Measurements from ENCODE around the gene CCDC92. TPM values are rescaled to one million over a fixed set of nuclear protein-coding genes. Genes with fewer than 3 reads are reported as not detected.
"Not testable (repeated sequence)": the region's sequence is repeated elsewhere in the genome, so short reads cannot be mapped to it uniquely, and the experiment has no call there.

The CCDC92 gene
- total RNA-seq, 1 experiment from 2014 or later, result 7.4 TPM

GRCh38 chr12:123948796-123949769 lies 23.5 kb downstream of the CCDC92 start:
- no peaks in the 10 kb centered on the region for H3K9me3 ChIP-seq
- H3K27me3 ChIP-seq, result no peaks in the 10 kb centered on the region
- no peak for DNase-seq
- no peak overlapping the region for H3K4me3 ChIP-seq
- H3K36me3 ChIP-seq, result no peaks in the 10 kb centered on the region

- Histone ChIP-seq H3K9me3 (no peaks in the 10 kb centered on the region), H3K4me3 (no peak overlapping the region), H3K27me3 (no peaks in the 10 kb centered on the region), H3K36me3 (no peaks in the 10 kb centered on the region)
- DNase-seq, result no peak
Measured at GRCh38 chr12:123948401-123948795, 24.2 kb downstream of the CCDC92 start.

GRCh38 chr12:123947531-123947930 lies 25.1 kb downstream of the CCDC92 start:
- DNase-seq, H3K27me3 ChIP-seq, H3K36me3 ChIP-seq, H3K9me3 ChIP-seq, H3K4me3 ChIP-seq: not testable (repeated sequence)

GRCh38 chr12:123946516-123947505 lies 25.8 kb downstream of the CCDC92 start:
- H3K9me3 ChIP-seq, H3K36me3 ChIP-seq, H3K27me3 ChIP-seq, H3K4me3 ChIP-seq, DNase-seq: not testable (repeated sequence)

- Histone ChIP-seq H3K27me3 (no peaks in the 10 kb centered on the region), H3K9me3 (no peaks in the 10 kb centered on the region; the same call in 1 of the 2 replicates), H3K4me3 (no peak overlapping the region), H3K36me3 (peaks cover 8% of the 10 kb centered on the region)
- DNase-seq, result no peak
Measured at GRCh38 chr12:123946152-123946515, 26.5 kb downstream of the CCDC92 start.

- DNase-seq, result no peak
- H3K27me3 ChIP-seq, result no peaks in the 10 kb centered on the region
- no peaks in the 10 kb centered on the region; the same call in 1 of the 2 replicates for H3K9me3 ChIP-seq
- no peak overlapping the region for H3K4me3 ChIP-seq
- H3K36me3 ChIP-seq, result peaks cover 11% of the 10 kb centered on the region
Measured at GRCh38 chr12:123945287-123946151, 27.1 kb downstream of the CCDC92 start.

GRCh38 chr12:123944696-123945095 lies 27.9 kb downstream of the CCDC92 start:
- H3K9me3 ChIP-seq, result no peaks in the 10 kb centered on the region; the same call in 1 of the 2 replicates
- no peak for DNase-seq
- no peak overlapping the region for H3K4me3 ChIP-seq
- H3K36me3 ChIP-seq, result peaks cover 13% of the 10 kb centered on the region
- H3K27me3 ChIP-seq, result no peaks in the 10 kb centered on the region

- H3K36me3 ChIP-seq, result peaks cover 13% of the 10 kb centered on the region
- DNase-seq, result peak; percentile 22
- no peak overlapping the region for H3K4me3 ChIP-seq
- H3K27me3 ChIP-seq, result no peaks in the 10 kb centered on the region
- no peaks in the 10 kb centered on the region; the same call in 1 of the 2 replicates for H3K9me3 ChIP-seq
Measured at GRCh38 chr12:123943816-123944215, 28.8 kb downstream of the CCDC92 start.

- H3K36me3 ChIP-seq, result peaks cover 13% of the 10 kb centered on the region
- no peak overlapping the region for H3K4me3 ChIP-seq
- H3K9me3 ChIP-seq, result no peaks in the 10 kb centered on the region; the same call in 1 of the 2 replicates
- no peaks in the 10 kb centered on the region for H3K27me3 ChIP-seq
- peak; percentile 63 for DNase-seq
Measured at GRCh38 chr12:123942911-123943648, 29.6 kb downstream of the CCDC92 start.

GRCh38 chr12:123942238-123942653 lies 30.4 kb downstream of the CCDC92 start:
- no peaks in the 10 kb centered on the region for H3K27me3 ChIP-seq
- H3K4me3 ChIP-seq, result no peak overlapping the region
- DNase-seq, result peak; percentile 91
- peaks cover 13% of the 10 kb centered on the region for H3K36me3 ChIP-seq
- H3K9me3 ChIP-seq, result no peaks in the 10 kb centered on the region; the same call in 1 of the 2 replicates

GRCh38 chr12:123941624-123942237 lies 30.9 kb downstream of the CCDC92 start:
- peaks cover 13% of the 10 kb centered on the region for H3K36me3 ChIP-seq

GRCh38 chr12:123941000-123941399 lies 31.6 kb downstream of the CCDC92 start:
- no peaks in the 10 kb centered on the region for H3K27me3 ChIP-seq
- no peaks in the 10 kb centered on the region; the same call in 1 of the 2 replicates for H3K9me3 ChIP-seq
- H3K36me3 ChIP-seq, result peaks cover 13% of the 10 kb centered on the region
- H3K4me3 ChIP-seq, result no peak overlapping the region
- no peak for DNase-seq

More at GRCh38 chr12:123941624-123942237, 30.9 kb downstream of the CCDC92 start:
- Histone ChIP-seq H3K9me3 (no peaks in the 10 kb centered on the region; the same call in 1 of the 2 replicates), H3K27me3 (no peaks in the 10 kb centered on the region), H3K4me3 (no peak overlapping the region)
- DNase-seq, result no peak

- Histone ChIP-seq H3K36me3 (peaks cover 13% of the 10 kb centered on the region), H3K9me3 (no peaks in the 10 kb centered on the region; the same call in 1 of the 2 replicates), H3K27me3 (no peaks in the 10 kb centered on the region), H3K4me3 (no peak overlapping the region)
- DNase-seq, result no peak
Measured at GRCh38 chr12:123940627-123940966, 32.0 kb downstream of the CCDC92 start.

GRCh38 chr12:123939716-123940626 lies 32.7 kb downstream of the CCDC92 start:
- Histone ChIP-seq H3K36me3 (peaks cover 13% of the 10 kb centered on the region), H3K4me3 (no peak overlapping the region), H3K27me3 (no peaks in the 10 kb centered on the region), H3K9me3 (no peaks in the 10 kb centered on the region; the same call in 1 of the 2 replicates)
- no peak for DNase-seq

All from MG63 (cell line).